MM.1S (cell line): ENCODE data around the gene SLC9A5.

ENCODE experiments used
- CTCF ChIP-seq: fragments of 300-600 bp; sonication (generic); IDR thresholded peaks from 2 replicates; pipeline ENCODE4 v1.5.1; 2016; ENCODE audit warnings: antibody characterized with exemption, low read length, mixed read lengths
- EZH2 ChIP-seq: fragments of 300-600 bp; sonication (generic); optimal IDR thresholded peaks from 2 replicates; pipeline ENCODE3; 2017; ENCODE audit warnings: low read depth, mild to moderate bottlenecking, antibody characterized with exemption, low read length, mixed read lengths
- EZH2phosphoT487 ChIP-seq: fragments of 300-600 bp; sonication (generic); IDR thresholded peaks from 2 replicates; pipeline ENCODE4 v1.6.1; 2018; ENCODE audit warnings: antibody characterized with exemption, low read length

- TF ChIP-seq CTCF, result no peak
- no peak for TF ChIP-seq EZH2
- no peak for TF ChIP-seq EZH2phosphoT487
Measured at GRCh38 chr16:67215706-67216105, 33.1 kb upstream of the SLC9A5 start.
